Kidney epithelial cell (primary cell): ENCODE results near the gene GNL3L. TPM values are rescaled to one million over a fixed set of nuclear protein-coding genes. Genes with fewer than 3 reads are reported as not detected.

Source experiments
- DNase-seq: peaks from one replicate; pipeline ENCODE4 v3.0.0-alpha.2; 2010; ENCODE audit warnings: low read depth
- H3K27me3 ChIP-seq: 2 replicates; pipeline ENCODE4 v1.6.0; 2011; ENCODE audit warnings: low read length; ENCODE audit not compliant: control insufficient read depth, insufficient read depth
- H3K36me3 ChIP-seq: 2 replicates; pipeline ENCODE4 v1.5.1; 2011; ENCODE audit warnings: low read length; ENCODE audit not compliant: control insufficient read depth, insufficient read depth
- H3K4me3 ChIP-seq: 2 replicates; pipeline ENCODE4 v1.5.1; 2011; ENCODE audit warnings: low read depth, mild to moderate bottlenecking, control low read depth, low read length
- total RNA-seq: library from RNA; depleted of rRNA; stranded (reverse); fragments of >200 nt; gene quantifications from 2 replicates; pipeline ENCODE4 v1.2.3, GENCODE V29; 2015
- TF ChIP-seq, protein P1 (sequence below): IDR thresholded peaks from 2 replicates; pipeline ENCODE4 v1.5.1; 2011; ENCODE audit warnings: mild to moderate bottlenecking, moderate library complexity, low read length, control low read depth, inconsistent platforms; ENCODE audit not compliant: insufficient read depth, poor library complexity, severe bottlenecking

GNL3L gene
- total RNA-seq, 1 donor from 2014 or later, result 29.9 TPM

DNA sequence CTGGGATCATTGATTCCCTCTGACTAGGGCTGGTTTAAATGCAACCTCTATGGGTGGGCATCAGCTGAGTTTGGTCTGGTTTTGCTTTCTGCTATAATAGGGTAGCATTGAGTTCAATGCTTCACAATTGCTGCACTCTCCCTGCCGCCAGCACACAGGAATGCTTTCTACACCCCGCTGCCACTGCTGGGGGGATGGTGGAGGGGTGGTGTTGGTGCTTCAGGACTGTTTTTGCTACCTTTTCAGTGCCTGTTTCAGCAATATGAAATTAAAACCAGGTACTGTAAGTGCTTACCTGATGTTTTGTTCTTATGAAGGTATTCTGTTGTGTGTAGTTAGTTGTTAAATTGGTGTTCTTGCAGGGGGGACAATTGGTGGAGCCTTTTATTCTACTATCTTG is 67.7 kb downstream of the GNL3L start:
- Histone ChIP-seq H3K27me3 (no peaks in the 10 kb centered on the region), H3K4me3 (no peak overlapping the region), H3K36me3 (no peaks in the 10 kb centered on the region)
- TF ChIP-seq, protein P1, sequence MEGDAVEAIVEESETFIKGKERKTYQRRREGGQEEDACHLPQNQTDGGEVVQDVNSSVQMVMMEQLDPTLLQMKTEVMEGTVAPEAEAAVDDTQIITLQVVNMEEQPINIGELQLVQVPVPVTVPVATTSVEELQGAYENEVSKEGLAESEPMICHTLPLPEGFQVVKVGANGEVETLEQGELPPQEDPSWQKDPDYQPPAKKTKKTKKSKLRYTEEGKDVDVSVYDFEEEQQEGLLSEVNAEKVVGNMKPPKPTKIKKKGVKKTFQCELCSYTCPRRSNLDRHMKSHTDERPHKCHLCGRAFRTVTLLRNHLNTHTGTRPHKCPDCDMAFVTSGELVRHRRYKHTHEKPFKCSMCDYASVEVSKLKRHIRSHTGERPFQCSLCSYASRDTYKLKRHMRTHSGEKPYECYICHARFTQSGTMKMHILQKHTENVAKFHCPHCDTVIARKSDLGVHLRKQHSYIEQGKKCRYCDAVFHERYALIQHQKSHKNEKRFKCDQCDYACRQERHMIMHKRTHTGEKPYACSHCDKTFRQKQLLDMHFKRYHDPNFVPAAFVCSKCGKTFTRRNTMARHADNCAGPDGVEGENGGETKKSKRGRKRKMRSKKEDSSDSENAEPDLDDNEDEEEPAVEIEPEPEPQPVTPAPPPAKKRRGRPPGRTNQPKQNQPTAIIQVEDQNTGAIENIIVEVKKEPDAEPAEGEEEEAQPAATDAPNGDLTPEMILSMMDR, result no peak
- no peak for DNase-seq

DNA sequence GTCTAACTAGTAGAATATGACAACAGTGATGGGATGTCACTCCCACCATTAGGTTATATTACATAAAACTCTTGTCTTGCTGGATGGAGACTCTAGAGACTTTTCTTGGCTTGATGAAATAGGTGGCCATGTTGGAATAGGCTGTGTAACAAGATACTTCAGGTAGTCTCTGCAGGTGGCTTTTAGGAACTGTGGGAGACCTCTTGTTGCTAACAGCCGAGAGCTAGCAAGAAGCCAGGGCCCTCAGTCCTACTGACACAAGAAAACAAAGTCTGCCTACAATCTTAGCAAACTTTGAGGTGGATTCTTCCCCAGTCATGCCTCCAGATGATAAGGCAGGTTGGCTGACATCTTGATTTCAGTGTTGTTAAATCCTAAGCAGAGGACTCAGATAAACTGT is 72.5 kb downstream of the GNL3L start:
- H3K4me3 ChIP-seq, result no peak overlapping the region
- H3K27me3 ChIP-seq, result no peaks in the 10 kb centered on the region
- TF ChIP-seq, protein P1, result no peak
- no peak for DNase-seq
- H3K36me3 ChIP-seq, result no peaks in the 10 kb centered on the region

Other genes starting within 250 kb of the GNL3L start
- 3.1 and 6.5 TPM in 2 replicates for gene WNK3, start 172.2 kb upstream of the GNL3L start, total RNA-seq
- gene TSR2, start 89.8 kb upstream of the GNL3L start, total RNA-seq, result 11.3 and 11.4 TPM in 2 replicates
- 11.8 and 13.0 TPM in 2 replicates for gene FGD1, start 34.0 kb upstream of the GNL3L start, total RNA-seq